ENCODE data around the gene MBOAT2.

The MBOAT2 gene

GRCh38 chr2:8805278-8806210, 197.9 kb downstream of the MBOAT2 start:
- DNase-seq, result no peak

DNA sequence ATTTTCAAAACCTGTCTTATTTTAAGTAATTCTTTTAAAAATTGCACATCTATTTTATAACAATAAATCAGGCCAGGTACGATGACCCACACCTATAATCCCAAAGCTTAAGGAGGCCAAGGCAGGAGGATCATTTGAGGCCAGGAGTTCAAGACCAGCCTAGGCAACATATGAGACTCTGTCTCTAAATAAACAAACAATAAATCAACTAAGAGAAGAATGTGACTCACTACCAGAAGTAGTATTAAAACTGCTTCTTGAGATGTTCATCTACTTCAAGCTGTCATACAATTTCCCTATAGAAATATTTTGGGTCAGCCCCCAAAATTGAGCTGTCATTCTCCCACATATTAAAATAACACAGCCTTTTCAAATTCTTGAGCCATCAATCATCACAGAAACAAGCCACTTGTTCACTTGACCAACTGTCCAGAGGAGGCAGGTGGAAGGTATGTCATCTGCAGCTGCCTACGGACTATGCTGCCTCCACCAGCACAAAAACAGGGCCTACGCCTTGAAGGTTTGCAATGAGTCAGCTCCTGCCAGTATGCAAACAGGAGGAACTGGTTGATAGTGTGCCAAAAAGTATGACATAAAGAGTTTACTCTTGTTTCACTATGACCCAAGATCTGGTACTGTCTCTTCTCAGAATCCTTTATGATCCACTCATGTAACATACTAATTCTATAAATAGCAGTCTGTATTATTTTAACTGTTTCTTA, 199.7 kb downstream of the MBOAT2 start:
- DNase-seq, result no peak

- DNase-seq, result no peak
Observed at GRCh38 chr2:8802741-8803140, 200.7 kb downstream of the MBOAT2 start.

Measured in cerebellar nuclear complex (tissue), 1 donor.